HEK293T (cell line): ENCODE results near the gene HSCB.

Experiments
- FOXA1 ChIP-seq: fragments of 450-650 bp; IDR thresholded peaks from 2 replicates; pipeline ENCODE4 v1.6.1; 2016; ENCODE audit warnings: mild to moderate bottlenecking
- NFRKB ChIP-seq: fragments of 450-650 bp; IDR thresholded peaks from 2 replicates; pipeline ENCODE4 v1.6.1; 2016; ENCODE audit warnings: mild to moderate bottlenecking, moderate library complexity
- SP1 ChIP-seq: fragments of 450-650 bp; IDR thresholded peaks from 2 replicates; pipeline ENCODE4 v1.6.1; 2017
- TF ChIP-seq, protein P1 (sequence below): fragments of 450-650 bp; IDR thresholded peaks from 2 replicates; pipeline ENCODE4 v1.6.1; 2016

DNA sequence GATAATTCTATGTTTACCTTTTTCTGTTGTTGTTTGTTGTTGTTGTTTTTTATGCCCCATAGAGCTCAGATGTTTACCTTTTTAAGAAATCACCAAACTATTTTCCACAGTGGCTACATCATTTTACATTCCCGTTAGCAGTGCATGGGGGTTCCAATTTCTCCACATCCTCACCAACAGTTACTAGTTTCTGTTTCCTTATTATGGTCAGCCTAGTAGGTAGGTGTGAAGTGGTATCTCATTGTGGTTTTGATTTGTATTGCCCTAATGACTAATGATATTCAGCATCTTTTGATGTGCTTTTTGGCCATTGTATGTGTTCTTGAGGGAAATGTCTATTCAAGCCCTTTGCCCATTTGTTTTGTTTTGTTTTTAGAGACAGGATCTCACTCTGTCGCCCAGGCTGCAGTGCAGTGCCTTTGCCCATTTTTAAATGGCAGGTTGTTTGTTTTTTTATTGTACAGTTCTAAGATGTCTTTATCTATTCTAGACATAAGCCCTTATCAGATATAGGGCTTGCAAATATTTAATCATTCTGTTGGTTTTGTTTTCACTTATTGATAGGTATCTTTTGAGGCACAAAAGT, 27.7 kb upstream of the HSCB start:
- TF ChIP-seq, protein P1, sequence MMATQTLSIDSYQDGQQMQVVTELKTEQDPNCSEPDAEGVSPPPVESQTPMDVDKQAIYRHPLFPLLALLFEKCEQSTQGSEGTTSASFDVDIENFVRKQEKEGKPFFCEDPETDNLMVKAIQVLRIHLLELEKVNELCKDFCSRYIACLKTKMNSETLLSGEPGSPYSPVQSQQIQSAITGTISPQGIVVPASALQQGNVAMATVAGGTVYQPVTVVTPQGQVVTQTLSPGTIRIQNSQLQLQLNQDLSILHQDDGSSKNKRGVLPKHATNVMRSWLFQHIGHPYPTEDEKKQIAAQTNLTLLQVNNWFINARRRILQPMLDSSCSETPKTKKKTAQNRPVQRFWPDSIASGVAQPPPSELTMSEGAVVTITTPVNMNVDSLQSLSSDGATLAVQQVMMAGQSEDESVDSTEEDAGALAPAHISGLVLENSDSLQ, result no peak
- TF ChIP-seq SP1 (no peak), FOXA1 (no peak), NFRKB (no peak)
